Dermis blood vessel endothelial cell (primary cell): ENCODE results near the gene CAP2. TPM values are rescaled to one million over a fixed set of nuclear protein-coding genes. Genes with fewer than 3 reads are reported as not detected.
A peak's percentile ranks its signal among the peaks of the same experiment; 100 is the strongest.
"Not testable (repeated sequence)": the region's sequence is repeated elsewhere in the genome, so short reads cannot be mapped to it uniquely, and the experiment has no call there.

Experiments used
- DNase-seq: peaks from one replicate; pipeline ENCODE4 v3.0.0; 2010
- total RNA-seq: library from RNA; depleted of rRNA; stranded (reverse); fragments of >200 nt; gene quantifications from 2 replicates; pipeline ENCODE4 v1.2.3, GENCODE V29; 2014

Gene CAP2
- total RNA-seq, 1 donor from 2014 or later = 2.6 TPM

GRCh38 chr6:17585766-17586490, 192.5 kb downstream of the CAP2 start:
- peak; percentile 30 for DNase-seq

- not testable (repeated sequence) for DNase-seq
These were observed 193.2 kb downstream of the CAP2 start for GRCh38 chr6:17586623-17587022.

- no peak for DNase-seq
These were observed 194.6 kb downstream of the CAP2 start for GRCh38 chr6:17588011-17588410.

GRCh38 chr6:17589406-17590096, 196.2 kb downstream of the CAP2 start:
- DNase-seq = peak; percentile 76

- no peak for DNase-seq
These were observed 197.9 kb downstream of the CAP2 start for GRCh38 chr6:17591287-17591686.

GRCh38 chr6:17593246-17593645, 199.9 kb downstream of the CAP2 start:
- DNase-seq = no peak

- DNase-seq = no peak
These were observed 202.7 kb downstream of the CAP2 start for GRCh38 chr6:17596085-17596484.

GRCh38 chr6:17599877-17600526, 206.6 kb downstream of the CAP2 start, which contains the start of gene FAM8A1:
Gene FAM8A1 (plus strand): TSS chr6:17600302. CDS start chr6:17600410, 108 bp downstream.
- DNase-seq = peak; percentile 93

- DNase-seq = peak; percentile 47
These were observed 207.4 kb downstream of the CAP2 start for GRCh38 chr6:17600527-17601385.

GRCh38 chr6:17601386-17601703, 207.9 kb downstream of the CAP2 start:
- DNase-seq = no peak

GRCh38 chr6:17602888-17603287, 209.5 kb downstream of the CAP2 start:
- no peak for DNase-seq

- no peak for DNase-seq
These were observed 213.2 kb downstream of the CAP2 start for GRCh38 chr6:17606606-17607005.

Other genes starting within 250 kb of the CAP2 start
- gene RBM24, start 112.2 kb upstream of the CAP2 start, total RNA-seq = 2.9 and 3.4 TPM in 2 replicates
- 14.5 and 18.9 TPM in 2 replicates for gene FAM8A1, start 206.7 kb downstream of the CAP2 start, total RNA-seq